ENCODE results near the gene TEKT2. TPM values are rescaled to one million over a fixed set of nuclear protein-coding genes. Genes with fewer than 3 reads are reported as not detected.

Gene TEKT2
- total RNA-seq, 1 experiment from 2014 or later, result not detected

DNA sequence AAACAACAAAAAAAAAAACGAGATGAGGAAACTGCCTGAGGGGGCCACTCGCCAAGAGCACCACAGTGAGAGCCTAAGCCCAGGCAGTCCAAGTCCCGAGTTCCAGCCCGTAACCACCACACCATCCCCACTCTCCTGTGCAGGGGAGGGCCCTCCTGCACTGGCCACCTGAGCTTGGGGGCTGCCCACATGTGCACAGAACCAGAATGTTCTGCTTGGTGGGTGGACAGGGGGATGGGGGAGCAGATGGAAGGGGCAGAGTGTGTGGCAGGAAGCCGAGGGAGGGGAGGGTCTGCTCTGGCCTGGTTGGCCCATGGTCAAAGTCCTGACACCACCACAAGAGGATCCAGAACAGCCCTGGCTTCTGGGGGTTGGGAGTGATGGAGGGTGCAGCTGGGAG lies 22.4 kb downstream of the TEKT2 start:
- no peaks in the 10 kb centered on the region for H3K9me3 ChIP-seq (replicated peaks)
- no peaks in the 10 kb centered on the region for H3K36me3 ChIP-seq
- H3K4me3 ChIP-seq, result no peak overlapping the region
- peaks cover 21% of the 10 kb centered on the region for H3K4me1 ChIP-seq (replicated peaks)
- no peak for DNase-seq (ENCODE audit: low read depth in 1 of 2, low spot score in 2 of 2)
- H3K27ac ChIP-seq, result no peak overlapping the region
- no peaks in the 10 kb centered on the region for H3K27me3 ChIP-seq (replicated peaks)

DNA sequence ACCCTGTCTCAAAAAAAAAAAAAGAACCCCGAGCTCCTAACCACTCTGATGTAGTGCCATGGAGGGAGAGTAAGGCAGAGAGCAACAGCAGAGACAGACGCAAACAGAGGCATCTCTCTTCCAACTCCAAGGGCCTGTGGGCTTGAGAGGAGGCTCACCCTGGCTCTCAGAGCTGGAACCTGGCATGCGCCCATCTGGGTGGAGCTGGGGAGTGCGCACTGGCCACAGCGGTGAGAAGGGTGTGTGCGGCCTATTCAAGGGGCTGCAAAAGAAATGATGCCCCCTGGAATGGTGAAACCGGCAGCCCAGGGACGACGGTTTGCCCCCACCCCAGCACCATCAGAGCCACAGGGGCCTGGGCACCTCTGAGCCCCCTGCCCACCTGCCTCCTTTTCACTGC lies 23.5 kb downstream of the TEKT2 start:
- Histone ChIP-seq H3K9me3 (replicated peaks) (no peaks in the 10 kb centered on the region), H3K27me3 (replicated peaks) (no peaks in the 10 kb centered on the region), H3K27ac (no peak overlapping the region), H3K36me3 (no peaks in the 10 kb centered on the region), H3K4me1 (replicated peaks) (peaks cover 21% of the 10 kb centered on the region), H3K4me3 (no peak overlapping the region)
- DNase-seq (ENCODE audit: low read depth in 1 of 2, low spot score in 2 of 2), result no peak

DNA sequence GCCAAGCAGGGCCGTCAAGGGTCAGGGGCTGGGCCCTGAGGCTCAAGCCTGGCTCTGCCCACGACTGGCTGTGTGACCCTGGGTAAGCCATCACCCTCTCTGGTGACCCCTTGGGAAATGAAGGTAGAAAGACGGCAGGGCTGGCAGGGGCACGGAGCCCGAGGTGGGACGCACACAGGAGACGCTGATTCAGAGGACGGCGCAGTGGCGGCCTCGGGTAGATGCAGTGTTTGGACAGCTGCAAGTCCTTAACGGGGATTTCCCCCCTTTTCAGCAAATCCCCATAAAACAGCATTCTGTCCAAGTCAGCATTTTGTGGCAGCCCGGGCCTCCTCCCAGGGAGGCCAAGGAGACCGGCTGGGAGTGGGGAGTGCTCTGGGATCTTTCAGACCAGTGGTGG lies 24.4 kb downstream of the TEKT2 start:
- DNase-seq (ENCODE audit: low read depth in 1 of 2, low spot score in 2 of 2), result peak; percentile 88 to 90
- no peak overlapping the region for H3K4me3 ChIP-seq
- no peaks in the 10 kb centered on the region for H3K36me3 ChIP-seq
- peaks cover 21% of the 10 kb centered on the region for H3K4me1 ChIP-seq (replicated peaks)
- no peaks in the 10 kb centered on the region for H3K27me3 ChIP-seq (replicated peaks)
- H3K27ac ChIP-seq, result peak overlapping the region; percentile 69
- H3K9me3 ChIP-seq (replicated peaks), result no peaks in the 10 kb centered on the region

DNA sequence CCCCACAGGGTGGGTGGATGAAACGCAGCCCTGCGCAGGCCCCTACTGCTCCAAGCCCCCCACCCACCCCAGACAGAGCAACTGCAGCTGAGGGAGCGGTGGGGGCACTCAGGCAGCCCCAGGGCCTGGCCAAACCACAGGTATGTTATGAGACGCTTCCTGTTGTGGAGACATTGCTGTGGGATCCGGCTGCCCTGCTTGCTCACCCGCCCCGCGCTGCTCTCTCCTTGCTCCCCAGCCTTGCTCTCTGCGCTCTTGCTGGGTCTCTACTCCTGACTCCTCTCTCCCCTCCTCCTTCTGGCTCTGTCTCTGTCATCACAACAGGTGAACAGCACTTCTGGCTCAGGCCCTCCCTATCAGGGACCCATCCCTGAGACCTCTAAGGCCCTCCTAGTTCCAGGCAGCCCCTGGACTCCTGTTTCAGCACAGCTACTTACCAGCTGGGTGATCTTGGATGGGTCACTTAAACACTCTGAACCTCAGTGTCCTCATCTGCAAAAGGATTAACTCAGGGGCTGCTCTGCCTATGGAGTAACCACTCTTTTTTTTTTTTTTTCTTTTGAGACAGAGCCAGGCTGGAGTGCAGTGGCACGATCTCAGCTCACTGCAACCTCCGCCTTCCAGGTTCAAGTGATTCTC lies 25.3 kb downstream of the TEKT2 start:
- Histone ChIP-seq H3K27me3 (replicated peaks) (no peaks in the 10 kb centered on the region), H3K4me3 (no peak overlapping the region), H3K27ac (peak overlapping the region; percentile 69), H3K36me3 (no peaks in the 10 kb centered on the region), H3K9me3 (replicated peaks) (no peaks in the 10 kb centered on the region), H3K4me1 (replicated peaks) (peaks cover 21% of the 10 kb centered on the region)
- DNase-seq (ENCODE audit: low read depth in 1 of 2, low spot score in 2 of 2), result peak; percentile 81 to 88

DNA sequence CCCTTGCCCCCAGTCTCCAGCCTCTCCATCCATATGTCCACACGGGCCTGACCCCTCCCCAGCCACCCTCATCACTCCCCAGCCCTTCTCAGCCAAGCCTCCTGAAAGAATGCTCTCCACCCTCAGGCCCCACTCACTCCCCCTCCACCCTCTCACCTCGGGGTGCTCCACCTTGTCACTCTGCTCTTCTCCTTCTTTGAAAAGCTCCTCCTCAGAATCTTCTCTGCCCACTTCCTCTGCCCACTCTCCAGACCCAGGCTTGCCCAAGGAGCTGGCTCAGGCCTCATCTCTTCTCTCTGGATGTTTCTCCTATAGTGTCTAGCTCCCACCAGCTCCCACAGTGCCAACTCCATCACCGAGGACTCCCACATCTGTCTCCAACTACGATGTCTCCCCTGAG lies 27.3 kb downstream of the TEKT2 start:
- Histone ChIP-seq H3K9me3 (replicated peaks) (no peaks in the 10 kb centered on the region), H3K4me3 (no peak overlapping the region), H3K27me3 (replicated peaks) (no peaks in the 10 kb centered on the region), H3K36me3 (no peaks in the 10 kb centered on the region), H3K27ac (no peak overlapping the region), H3K4me1 (replicated peaks) (peaks cover 39% of the 10 kb centered on the region)
- no peak for DNase-seq (ENCODE audit: low read depth in 1 of 2, low spot score in 2 of 2)

DNA sequence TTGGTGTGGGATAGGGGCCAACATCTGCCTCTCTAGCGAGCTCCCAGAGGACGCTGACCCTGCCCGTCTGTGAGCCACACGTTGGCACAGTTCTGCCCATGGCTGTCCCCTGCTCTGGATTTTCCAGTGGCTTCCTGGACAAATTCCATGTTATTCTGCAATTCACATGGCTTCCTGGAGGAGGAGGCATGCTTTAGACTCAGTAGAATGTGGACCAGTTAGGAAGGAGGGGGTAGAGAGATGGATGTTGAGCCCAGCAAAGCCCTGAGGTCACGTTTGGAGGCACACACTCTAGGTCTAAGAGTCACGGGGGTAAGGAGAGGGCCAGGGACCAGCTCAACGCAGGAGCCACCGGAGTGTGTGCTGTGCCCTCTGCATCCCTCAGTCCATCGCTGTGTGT lies 28.9 kb downstream of the TEKT2 start:
- Histone ChIP-seq H3K27ac (no peak overlapping the region), H3K4me3 (no peak overlapping the region), H3K4me1 (replicated peaks) (peaks cover 39% of the 10 kb centered on the region), H3K36me3 (no peaks in the 10 kb centered on the region), H3K27me3 (replicated peaks) (no peaks in the 10 kb centered on the region), H3K9me3 (replicated peaks) (no peaks in the 10 kb centered on the region)
- no peak for DNase-seq (ENCODE audit: low read depth in 1 of 2, low spot score in 2 of 2)

DNA sequence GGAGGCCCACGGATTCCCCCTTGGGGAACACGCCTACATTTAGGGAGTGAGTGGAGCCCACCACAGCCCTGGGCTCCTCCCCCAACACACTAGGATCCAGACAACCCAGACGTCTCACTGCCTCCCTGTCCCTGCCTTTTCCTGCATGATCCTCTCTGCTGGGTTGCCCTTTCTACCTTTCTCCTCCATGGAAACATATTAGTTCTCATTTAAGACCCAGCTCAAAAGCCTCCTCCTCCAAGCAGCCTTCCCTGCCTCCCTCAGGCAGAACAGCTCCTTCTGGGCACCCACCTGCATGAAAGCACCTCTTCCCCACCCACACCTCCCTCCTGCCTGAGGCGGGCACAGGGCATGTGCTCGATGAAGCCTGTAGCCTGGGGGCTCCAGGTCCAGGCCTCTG lies 30.5 kb downstream of the TEKT2 start:
- Histone ChIP-seq H3K4me1 (replicated peaks) (peaks cover 27% of the 10 kb centered on the region), H3K4me3 (no peak overlapping the region), H3K27me3 (replicated peaks) (no peaks in the 10 kb centered on the region), H3K27ac (no peak overlapping the region), H3K9me3 (replicated peaks) (no peaks in the 10 kb centered on the region), H3K36me3 (no peaks in the 10 kb centered on the region)
- no peak for DNase-seq (ENCODE audit: low read depth in 1 of 2, low spot score in 2 of 2)

DNA sequence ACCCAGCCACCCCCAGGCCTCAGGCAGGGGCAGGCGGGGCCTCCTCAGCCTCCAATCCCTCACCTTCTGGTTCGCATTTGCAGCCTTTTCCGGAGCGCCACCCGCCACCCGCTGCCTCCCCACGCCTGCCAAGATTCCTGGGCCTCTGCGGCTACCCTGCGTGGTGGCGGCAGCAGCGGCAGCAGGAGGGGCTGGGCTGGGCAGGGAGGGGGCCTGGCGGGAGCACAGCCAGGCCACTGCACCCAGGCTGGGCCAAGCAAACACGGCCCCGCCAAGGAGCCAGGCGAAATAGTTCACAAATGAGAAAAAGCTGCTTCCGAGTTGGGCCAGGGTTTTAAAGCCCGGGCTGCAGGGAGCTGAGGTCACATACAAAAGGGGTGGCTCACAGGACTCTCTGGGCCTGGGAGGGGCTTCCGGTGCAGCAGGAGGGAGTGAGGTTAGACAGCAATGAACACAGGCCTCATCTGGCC lies 31.3 kb downstream of the TEKT2 start:
- H3K27ac ChIP-seq, result peak overlapping the region; percentile 45
- DNase-seq (ENCODE audit: low read depth in 1 of 2, low spot score in 2 of 2), result peak; percentile 60 to 71
- no peak overlapping the region for H3K4me3 ChIP-seq
- H3K27me3 ChIP-seq (replicated peaks), result no peaks in the 10 kb centered on the region
- H3K4me1 ChIP-seq (replicated peaks), result peaks cover 29% of the 10 kb centered on the region
- no peaks in the 10 kb centered on the region for H3K9me3 ChIP-seq (replicated peaks)
- no peaks in the 10 kb centered on the region for H3K36me3 ChIP-seq

DNA sequence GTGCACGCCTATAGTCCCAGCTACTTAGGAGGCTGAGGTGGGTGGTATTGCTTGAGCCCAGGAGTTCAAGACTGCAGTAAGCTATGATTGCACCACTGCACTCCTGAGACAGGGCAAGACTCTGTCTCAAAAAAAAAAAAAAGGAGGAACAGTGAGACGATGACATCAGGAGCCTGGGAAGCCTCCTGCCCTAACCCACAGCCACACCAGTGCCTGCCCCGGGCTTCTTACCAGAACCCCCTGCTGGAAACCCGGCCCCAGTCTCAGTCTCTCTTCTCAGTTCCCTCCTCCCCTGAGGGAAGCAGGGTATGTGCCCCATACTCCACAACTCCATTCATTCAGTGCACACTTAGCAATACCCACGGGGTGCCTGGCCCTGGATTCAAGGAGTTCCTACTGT lies 32.0 kb downstream of the TEKT2 start:
- no peak for DNase-seq (ENCODE audit: low read depth in 1 of 2, low spot score in 2 of 2)
- no peak overlapping the region for H3K4me3 ChIP-seq

DNA sequence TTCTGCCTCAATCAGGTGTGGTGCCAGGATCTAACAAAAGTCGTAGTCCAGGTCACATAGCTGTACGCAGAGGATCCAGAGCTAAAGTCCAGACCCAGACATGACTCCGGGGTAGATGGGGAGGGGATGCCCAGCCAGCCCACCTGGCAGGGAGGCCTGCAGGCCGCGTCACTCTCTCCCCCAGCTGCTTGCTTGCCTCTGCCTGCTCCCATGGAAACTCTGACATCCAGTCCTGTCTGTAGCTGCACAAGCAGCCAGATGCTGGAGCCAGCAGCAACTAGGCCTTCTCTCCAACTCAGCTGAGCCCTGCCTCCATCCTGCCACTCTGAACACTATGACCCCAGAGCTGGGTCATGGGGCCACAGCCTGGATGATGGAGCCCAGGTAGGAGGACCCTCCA lies 33.0 kb downstream of the TEKT2 start:
- H3K4me3 ChIP-seq, result no peak overlapping the region
- H3K4me1 ChIP-seq (replicated peaks), result peaks cover 29% of the 10 kb centered on the region
- no peaks in the 10 kb centered on the region for H3K36me3 ChIP-seq
- H3K27me3 ChIP-seq (replicated peaks), result no peaks in the 10 kb centered on the region
- DNase-seq (ENCODE audit: low read depth in 1 of 2, low spot score in 2 of 2), result no peak
- H3K27ac ChIP-seq, result no peak overlapping the region
- no peaks in the 10 kb centered on the region for H3K9me3 ChIP-seq (replicated peaks)

More for the DNA sequence above, 32.0 kb downstream of the TEKT2 start:
- Histone ChIP-seq H3K4me1 (replicated peaks) (peaks cover 29% of the 10 kb centered on the region), H3K9me3 (replicated peaks) (no peaks in the 10 kb centered on the region), H3K36me3 (no peaks in the 10 kb centered on the region), H3K27me3 (replicated peaks) (no peaks in the 10 kb centered on the region), H3K27ac (no peak overlapping the region; the same call in 1 of the 2 replicates)

DNA sequence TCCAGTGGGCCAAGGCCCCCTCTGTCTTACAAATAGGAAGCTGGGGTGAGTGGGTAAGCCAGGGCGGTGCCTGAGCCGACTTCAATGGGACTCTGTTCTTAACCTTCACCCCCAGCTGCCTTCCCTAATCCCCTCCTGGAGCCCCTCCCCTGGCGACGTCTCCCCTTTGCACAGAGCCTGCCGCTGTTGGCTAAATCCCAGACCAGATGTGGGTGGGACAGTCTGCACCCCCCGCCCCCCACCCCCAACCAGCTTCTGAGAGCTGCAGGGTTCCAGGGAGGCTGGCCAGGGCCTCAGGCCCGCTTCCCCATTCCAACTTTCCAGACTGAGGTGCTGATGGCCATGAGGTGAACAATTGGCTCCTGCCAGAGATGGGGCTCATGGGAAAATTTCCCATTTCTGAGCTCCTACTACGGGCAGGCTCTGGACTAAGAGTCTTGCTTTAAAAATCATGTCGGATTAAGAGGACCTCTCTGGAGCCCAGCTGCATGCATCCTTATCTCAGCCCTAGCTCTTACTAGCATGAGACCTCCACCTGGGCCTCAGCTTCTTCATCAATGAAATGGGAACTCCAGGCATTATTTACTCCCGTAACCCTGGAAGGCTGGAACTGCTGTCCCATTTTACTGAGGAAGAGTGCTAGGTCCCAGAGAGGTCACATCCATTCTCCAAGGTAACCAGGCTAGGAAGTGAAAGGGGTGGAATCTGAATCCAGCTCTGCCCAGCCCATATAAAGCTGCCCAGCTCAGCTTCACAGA lies 34.7 kb downstream of the TEKT2 start:
- Histone ChIP-seq H3K4me1 (replicated peaks) (peaks cover 29% of the 10 kb centered on the region), H3K27me3 (replicated peaks) (no peaks in the 10 kb centered on the region), H3K27ac (no peak overlapping the region), H3K9me3 (replicated peaks) (no peaks in the 10 kb centered on the region), H3K4me3 (no peak overlapping the region), H3K36me3 (no peaks in the 10 kb centered on the region)
- no peak for DNase-seq (ENCODE audit: low read depth in 1 of 2, low spot score in 2 of 2)

DNA sequence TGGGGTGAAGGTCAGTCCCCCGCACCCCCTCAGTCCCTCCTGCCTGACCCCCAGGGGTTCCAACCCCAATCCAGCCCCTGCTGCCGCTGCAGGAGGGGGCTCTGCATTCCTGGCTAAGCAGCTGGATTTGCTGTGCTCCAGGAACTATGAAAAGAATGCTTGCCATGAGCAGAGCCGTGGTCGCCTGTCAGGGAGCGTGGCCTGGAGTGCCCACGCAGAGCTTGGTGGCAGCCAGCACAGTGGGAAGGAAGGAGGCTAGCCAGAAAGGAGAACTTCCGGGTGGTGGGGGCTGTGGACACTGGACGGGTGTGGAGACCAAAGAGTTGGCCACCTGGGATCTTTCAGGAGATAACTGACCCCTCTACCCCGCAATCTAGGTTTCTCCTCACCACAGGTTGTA lies 35.6 kb downstream of the TEKT2 start:
- Histone ChIP-seq H3K9me3 (replicated peaks) (no peaks in the 10 kb centered on the region), H3K4me3 (no peak overlapping the region), H3K27ac (no peak overlapping the region), H3K36me3 (no peaks in the 10 kb centered on the region), H3K27me3 (replicated peaks) (peaks cover 5% of the 10 kb centered on the region; the same call in 1 of the 2 replicates), H3K4me1 (replicated peaks) (peaks cover 28% of the 10 kb centered on the region)
- DNase-seq (ENCODE audit: low read depth in 1 of 2, low spot score in 2 of 2), result no peak

DNA sequence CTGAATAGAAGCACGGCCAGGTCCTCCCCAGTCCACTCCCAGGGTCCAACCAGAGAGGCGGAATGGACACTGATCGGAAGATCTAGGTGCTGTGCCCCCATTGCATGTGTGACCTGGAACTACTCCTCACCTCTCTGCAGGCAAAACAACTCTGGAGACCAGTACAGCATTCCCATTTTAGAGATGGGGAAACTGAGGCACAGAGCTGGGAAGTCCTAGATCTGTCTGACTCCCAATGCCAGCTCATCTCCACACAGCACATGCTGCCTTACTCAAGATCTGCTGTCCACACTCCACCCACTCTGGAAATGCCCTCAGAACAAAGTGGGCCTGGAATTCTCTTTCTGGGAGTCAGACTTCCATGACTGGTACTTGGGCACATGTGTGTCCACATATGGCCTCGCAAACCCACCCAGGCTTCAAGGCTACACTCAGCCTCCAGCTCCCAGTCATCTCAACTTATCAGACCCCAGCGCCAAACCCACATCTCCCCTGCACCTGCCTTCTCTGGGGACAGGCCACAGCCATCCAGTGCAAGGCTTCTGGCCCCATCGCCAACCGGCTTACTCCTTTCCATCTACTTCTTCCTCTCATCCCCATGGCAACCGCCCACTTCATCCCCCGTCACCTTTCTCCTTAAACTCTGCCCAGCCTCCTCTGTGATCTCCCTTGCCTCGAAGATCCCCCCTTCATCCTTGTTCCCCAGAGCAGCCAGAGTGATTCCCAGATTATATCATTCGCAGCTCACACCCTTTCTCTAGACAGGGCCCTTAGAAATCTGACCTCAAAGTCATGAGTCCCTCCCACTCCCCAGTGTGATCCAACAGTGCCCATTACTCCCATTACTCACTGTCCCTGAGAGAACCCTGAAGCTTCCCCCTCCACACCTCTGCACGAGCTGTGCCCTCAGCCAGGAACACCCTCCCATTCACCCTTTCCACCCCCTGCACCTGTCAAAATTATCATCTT lies 38.5 kb downstream of the TEKT2 start:
- Histone ChIP-seq H3K4me3 (no peak overlapping the region), H3K27ac (no peak overlapping the region), H3K4me1 (replicated peaks) (peaks cover 18% of the 10 kb centered on the region), H3K9me3 (replicated peaks) (no peaks in the 10 kb centered on the region), H3K27me3 (replicated peaks) (peaks cover 13% of the 10 kb centered on the region), H3K36me3 (no peaks in the 10 kb centered on the region)
- DNase-seq (ENCODE audit: low read depth in 1 of 2, low spot score in 2 of 2), result no peak
